ENCODE data around the gene TRMT11.

GRCh38 chr6:126042001-126042419 lies 55.7 kb downstream of the TRMT11 start:
- TF ChIP-seq CTCF (optimal IDR thresholded peaks at IDR 0.05 in 1 of 3, IDR thresholded peaks at IDR 0.05 in 1 of 3, conservative IDR thresholded peaks at IDR 0.05 in 1 of 3; ENCODE audit: extremely low read depth in 1 of 3, insufficient read depth in 2 of 3, low read length in 3 of 3) (no peak), EZH2 (IDR thresholded peaks at IDR 0.05; ENCODE audit: low read length) (no peak)
